Measurements from ENCODE around the gene KRT20.
"Not testable (repeated sequence)": the region's sequence is repeated elsewhere in the genome, so short reads cannot be mapped to it uniquely, and the experiment has no call there.

The KRT20 gene

GRCh38 chr17:40884708-40885512 lies at the start of gene KRT20:
KRT20 (minus strand) TSS chr17:40885242; CDS start chr17:40885185, 57 bp downstream.
- DNase-seq (ENCODE audit: low read depth, low spot score), result no peak
- Histone ChIP-seq H3K4me3 (ENCODE audit: insufficient read length, low read depth) (no peak within 1 kb of the TSS), H3K27me3 (ENCODE audit: insufficient read depth, insufficient read length) (no peaks in the 10 kb centered on the region), H3K9ac (ENCODE audit: insufficient read length, low read depth) (no peak within 1 kb of the TSS), H3K4me1 (ENCODE audit: insufficient read depth, insufficient read length) (no peaks in the 10 kb centered on the region), H3K9me3 (ENCODE audit: insufficient read depth, low read length) (no peaks in the 10 kb centered on the region), H3K36me3 (ENCODE audit: insufficient read depth, insufficient read length, low read length) (no peaks in the 10 kb centered on the region)
- TF ChIP-seq SUZ12 (IDR thresholded peaks at IDR 0.05; ENCODE audit: extremely low read depth, insufficient read depth, insufficient read length), result no peak
- no peak for TF ChIP-seq ZNF274 (IDR thresholded peaks at IDR 0.05; ENCODE audit: low read depth, low read length)
- no peak for TF ChIP-seq YY1 (IDR thresholded peaks at IDR 0.05; ENCODE audit: insufficient read depth, insufficient read length)

- H3K36me3 ChIP-seq (ENCODE audit: insufficient read depth, insufficient read length, low read length), result no peaks in the 10 kb centered on the region
- no peak for DNase-seq (ENCODE audit: low read depth, low spot score)
- TF ChIP-seq YY1 (IDR thresholded peaks at IDR 0.05; ENCODE audit: insufficient read depth, insufficient read length), result no peak
- TF ChIP-seq ZNF274 (IDR thresholded peaks at IDR 0.05; ENCODE audit: low read depth, low read length), result no peak
- TF ChIP-seq SUZ12 (IDR thresholded peaks at IDR 0.05; ENCODE audit: extremely low read depth, insufficient read depth, insufficient read length), result no peak
Observed at GRCh38 chr17:40932608-40933007, 47.6 kb upstream of the KRT20 start.

GRCh38 chr17:40931311-40931710 lies 46.3 kb upstream of the KRT20 start:
- Histone ChIP-seq H3K4me1 (ENCODE audit: insufficient read depth, insufficient read length) (no peaks in the 10 kb centered on the region), H3K36me3 (ENCODE audit: insufficient read depth, insufficient read length, low read length) (no peaks in the 10 kb centered on the region), H3K9me3 (ENCODE audit: insufficient read depth, low read length) (no peaks in the 10 kb centered on the region), H3K27me3 (ENCODE audit: insufficient read depth, insufficient read length) (no peaks in the 10 kb centered on the region), H3K4me3 (ENCODE audit: insufficient read length, low read depth) (no peak overlapping the region), H3K9ac (ENCODE audit: insufficient read length, low read depth) (no peak overlapping the region)
- no peak for DNase-seq (ENCODE audit: low read depth, low spot score)
- TF ChIP-seq YY1 (IDR thresholded peaks at IDR 0.05; ENCODE audit: insufficient read depth, insufficient read length), result no peak
- TF ChIP-seq ZNF274 (IDR thresholded peaks at IDR 0.05; ENCODE audit: low read depth, low read length), result no peak
- TF ChIP-seq SUZ12 (IDR thresholded peaks at IDR 0.05; ENCODE audit: extremely low read depth, insufficient read depth, insufficient read length), result no peak

More at GRCh38 chr17:40932608-40933007, 47.6 kb upstream of the KRT20 start:
- no peak overlapping the region for H3K4me3 ChIP-seq (ENCODE audit: insufficient read length, low read depth)
- H3K9me3 ChIP-seq (ENCODE audit: insufficient read depth, low read length), result no peaks in the 10 kb centered on the region
- H3K27me3 ChIP-seq (ENCODE audit: insufficient read depth, insufficient read length), result no peaks in the 10 kb centered on the region
- H3K9ac ChIP-seq (ENCODE audit: insufficient read length, low read depth), result no peak overlapping the region
- H3K4me1 ChIP-seq (ENCODE audit: insufficient read depth, insufficient read length), result no peaks in the 10 kb centered on the region

GRCh38 chr17:40926341-40926740 lies 41.3 kb upstream of the KRT20 start:
- Histone ChIP-seq H3K27me3 (ENCODE audit: insufficient read depth, insufficient read length) (no peaks in the 10 kb centered on the region), H3K4me3 (ENCODE audit: insufficient read length, low read depth) (no peak overlapping the region), H3K4me1 (ENCODE audit: insufficient read depth, insufficient read length) (no peaks in the 10 kb centered on the region), H3K9ac (ENCODE audit: insufficient read length, low read depth) (no peak overlapping the region), H3K9me3 (ENCODE audit: insufficient read depth, low read length) (no peaks in the 10 kb centered on the region), H3K36me3 (ENCODE audit: insufficient read depth, insufficient read length, low read length) (no peaks in the 10 kb centered on the region)
- TF ChIP-seq SUZ12 (IDR thresholded peaks at IDR 0.05; ENCODE audit: extremely low read depth, insufficient read depth, insufficient read length), result no peak
- no peak for TF ChIP-seq YY1 (IDR thresholded peaks at IDR 0.05; ENCODE audit: insufficient read depth, insufficient read length)
- no peak for TF ChIP-seq ZNF274 (IDR thresholded peaks at IDR 0.05; ENCODE audit: low read depth, low read length)
- DNase-seq (ENCODE audit: low read depth, low spot score), result no peak

GRCh38 chr17:40922239-40922638 lies 37.2 kb upstream of the KRT20 start:
- no peak for DNase-seq (ENCODE audit: low read depth, low spot score)
- no peaks in the 10 kb centered on the region for H3K9me3 ChIP-seq (ENCODE audit: insufficient read depth, low read length)
- no peak overlapping the region for H3K9ac ChIP-seq (ENCODE audit: insufficient read length, low read depth)
- TF ChIP-seq YY1 (IDR thresholded peaks at IDR 0.05; ENCODE audit: insufficient read depth, insufficient read length) (no peak), SUZ12 (IDR thresholded peaks at IDR 0.05; ENCODE audit: extremely low read depth, insufficient read depth, insufficient read length) (no peak), ZNF274 (IDR thresholded peaks at IDR 0.05; ENCODE audit: low read depth, low read length) (no peak)
- no peaks in the 10 kb centered on the region for H3K27me3 ChIP-seq (ENCODE audit: insufficient read depth, insufficient read length)
- H3K4me1 ChIP-seq (ENCODE audit: insufficient read depth, insufficient read length), result no peaks in the 10 kb centered on the region
- H3K36me3 ChIP-seq (ENCODE audit: insufficient read depth, insufficient read length, low read length), result no peaks in the 10 kb centered on the region
- no peak overlapping the region for H3K4me3 ChIP-seq (ENCODE audit: insufficient read length, low read depth)

- DNase-seq (ENCODE audit: low read depth, low spot score), result no peak
- H3K4me1 ChIP-seq (ENCODE audit: insufficient read depth, insufficient read length), result no peaks in the 10 kb centered on the region
- H3K9ac ChIP-seq (ENCODE audit: insufficient read length, low read depth), result no peak overlapping the region
- no peaks in the 10 kb centered on the region for H3K9me3 ChIP-seq (ENCODE audit: insufficient read depth, low read length)
- H3K36me3 ChIP-seq (ENCODE audit: insufficient read depth, insufficient read length, low read length), result no peaks in the 10 kb centered on the region
- no peaks in the 10 kb centered on the region for H3K27me3 ChIP-seq (ENCODE audit: insufficient read depth, insufficient read length)
- H3K4me3 ChIP-seq (ENCODE audit: insufficient read length, low read depth), result no peak overlapping the region
- TF ChIP-seq YY1 (IDR thresholded peaks at IDR 0.05; ENCODE audit: insufficient read depth, insufficient read length) (no peak), SUZ12 (IDR thresholded peaks at IDR 0.05; ENCODE audit: extremely low read depth, insufficient read depth, insufficient read length) (no peak), ZNF274 (IDR thresholded peaks at IDR 0.05; ENCODE audit: low read depth, low read length) (no peak)
Observed at GRCh38 chr17:40921026-40921425, 36.0 kb upstream of the KRT20 start.

GRCh38 chr17:40917116-40917515 lies 32.1 kb upstream of the KRT20 start:
- not testable (repeated sequence) for H3K9ac ChIP-seq (ENCODE audit: insufficient read length, low read depth); H3K9me3 ChIP-seq (ENCODE audit: insufficient read depth, low read length); H3K36me3 ChIP-seq (ENCODE audit: insufficient read depth, insufficient read length, low read length); H3K4me3 ChIP-seq (ENCODE audit: insufficient read length, low read depth); H3K27me3 ChIP-seq (ENCODE audit: insufficient read depth, insufficient read length); DNase-seq (ENCODE audit: low read depth, low spot score); H3K4me1 ChIP-seq (ENCODE audit: insufficient read depth, insufficient read length)
